H1 (cell line): ENCODE measurements around the gene TRHDE. TPM values are rescaled to one million over a fixed set of nuclear protein-coding genes. Genes with fewer than 3 reads are reported as not detected.

ENCODE experiments used
- CTCF ChIA-PET: fragments of 300-600 bp; sonication (Branson Sonifier 250); formaldehyde crosslinking; loops from one replicate; lab custom pipeline; 2021; ENCODE audit not compliant: partially characterized antibody; lab: Charles Lee
- POLR2A ChIA-PET: fragments of 300-600 bp; sonication (Branson Sonifier 250); formaldehyde crosslinking; loops from one replicate; lab custom pipeline; 2021; ENCODE audit warnings: inconsistent platforms; ENCODE audit not compliant: partially characterized antibody; lab: Charles Lee
- DNase-seq, 2 experiments: peaks; one replicate each; pipeline versions ENCODE4 v3.0.0 to v3.0.0-alpha.2; 2010 to 2022; ENCODE audit warnings: low spot score in 2 of 2, low read depth in 1 of 2, mixed read lengths in 1 of 2
- FAIRE-seq: peaks from 2 replicates; lab custom pipeline; 2011; peaks lifted over from hg19 to GRCh38; lab: Jason Lieb, UNC
- H2AFZ ChIP-seq: 2 replicates; pipeline ENCODE4 v1.8.1; 2012; ENCODE audit warnings: low read length, inconsistent platforms
- H2AK5ac ChIP-seq: 2 replicates; pipeline ENCODE4 v1.6.1; 2013; ENCODE audit warnings: low read depth, low read length
- H2BK120ac ChIP-seq: replicated peaks from 2 replicates; pipeline ENCODE3; 2013; ENCODE audit warnings: low read depth, low read length, inconsistent platforms
- H2BK12ac ChIP-seq: 2 replicates; pipeline ENCODE4 v1.6.1; 2013; ENCODE audit warnings: low read depth, low read length
- H2BK15ac ChIP-seq: 2 replicates; pipeline ENCODE4 v1.6.1; 2013; ENCODE audit warnings: low read length
- H2BK20ac ChIP-seq: 2 replicates; pipeline ENCODE4 v1.6.1; 2013; ENCODE audit warnings: low read length
- H2BK5ac ChIP-seq: 2 replicates; pipeline ENCODE4 v1.6.1; 2013; ENCODE audit warnings: low read depth, low read length
- H3K14ac ChIP-seq: 2 replicates; pipeline ENCODE4 v1.6.1; 2013; ENCODE audit warnings: inconsistent platforms; ENCODE audit not compliant: insufficient read length
- H3K18ac ChIP-seq: 2 replicates; pipeline ENCODE4 v1.6.1; 2013; ENCODE audit warnings: low read length; ENCODE audit errors: extremely low read depth
- H3K23ac ChIP-seq: 2 replicates; pipeline ENCODE4 v1.6.1; 2013; ENCODE audit warnings: inconsistent platforms; ENCODE audit not compliant: insufficient read length
- H3K23me2 ChIP-seq: 2 replicates; pipeline ENCODE4 v1.6.1; 2013; ENCODE audit warnings: low read depth, low read length
- H3K27ac ChIP-seq: 2 replicates; pipeline ENCODE4 v1.6.1; 2011; ENCODE audit warnings: low read depth, low read length, inconsistent platforms
- H3K27me3 ChIP-seq, 4 experiments: replicated peaks in 1 of 4; 1 replicate in 1 of 4; 2 replicates in 3 of 4; pipeline versions ENCODE4 v1.6.1 to v1.8.1; 2011 to 2013; ENCODE audit warnings: low read length in 3 of 4, mild to moderate bottlenecking in 3 of 4, inconsistent platforms in 2 of 4, mixed read lengths in 2 of 4, moderate library complexity in 1 of 4; ENCODE audit not compliant: control insufficient read depth in 3 of 4, insufficient read depth in 3 of 4; ENCODE audit errors: extremely low read depth in 1 of 4
- H3K36me3 ChIP-seq, 4 experiments: 2 replicates each; pipeline versions ENCODE4 v1.6.1 to v1.8.1; 2011 to 2013; ENCODE audit warnings: mild to moderate bottlenecking in 4 of 4, low read length in 3 of 4, moderate library complexity in 2 of 4, control low read depth in 1 of 4, inconsistent platforms in 1 of 4; ENCODE audit not compliant: insufficient read depth in 4 of 4, control insufficient read depth in 2 of 4
- H3K4ac ChIP-seq: replicated peaks from 2 replicates; pipeline ENCODE3; 2013; ENCODE audit warnings: low read length, low read depth, mixed read lengths, inconsistent platforms; ENCODE audit not compliant: insufficient read length
- H3K4me1 ChIP-seq, 4 experiments: replicated peaks in 1 of 4; 1 replicate in 1 of 4; 2 replicates in 3 of 4; pipeline versions ENCODE4 v1.6.1 to v1.8.1; 2011 to 2013; ENCODE audit warnings: low read length in 3 of 4, inconsistent platforms in 2 of 4, mixed read lengths in 1 of 4; ENCODE audit not compliant: insufficient read depth in 4 of 4, control insufficient read depth in 3 of 4
- H3K4me2 ChIP-seq, 2 experiments: 2 replicates each; pipeline versions ENCODE4 v1.6.1 to v1.8.1; 2011 to 2013; ENCODE audit warnings: low read depth in 2 of 2, low read length in 2 of 2, control low read depth in 1 of 2, inconsistent platforms in 1 of 2, mild to moderate bottlenecking in 1 of 2; ENCODE audit not compliant: insufficient read depth in 1 of 2
- H3K4me3 ChIP-seq, 4 experiments: fragments of 200-600, 300-600 bp in 1 of 4; sonication (generic), shearing (Covaris generic), sonication (Bioruptor Twin) in 1 of 4; 2 replicates each; pipeline versions ENCODE4 v1.5.1 to v1.8.1; 2011 to 2016; ENCODE audit warnings: low read length in 4 of 4, low read depth in 3 of 4, control low read depth in 2 of 4, inconsistent platforms in 2 of 4, mild to moderate bottlenecking in 2 of 4, mixed read lengths in 1 of 4, moderate library complexity in 1 of 4; ENCODE audit not compliant: insufficient read depth in 2 of 4; ENCODE audit errors: extremely low read depth in 1 of 4
- H3K56ac ChIP-seq: replicated peaks from 2 replicates; pipeline ENCODE3; 2013; ENCODE audit warnings: low read depth, mild to moderate bottlenecking, mixed read lengths, low read length, inconsistent platforms; ENCODE audit not compliant: insufficient read length
- H3K79me1 ChIP-seq: 2 replicates; pipeline ENCODE4 v1.6.1; 2013; ENCODE audit warnings: low read depth, low read length, control low read depth
- H3K79me2 ChIP-seq, 2 experiments: 2 replicates each; pipeline versions ENCODE4 v1.6.1 to v1.8.1; 2012 to 2013; ENCODE audit warnings: low read length in 2 of 2, mild to moderate bottlenecking in 2 of 2, inconsistent platforms in 1 of 2; ENCODE audit not compliant: insufficient read depth in 2 of 2, control insufficient read depth in 1 of 2
- H3K9ac ChIP-seq, 4 experiments: replicated peaks in 1 of 4; 1 replicate in 1 of 4; 2 replicates in 3 of 4; pipeline versions ENCODE4 v1.6.1 to v1.8.1; 2011 to 2013; ENCODE audit warnings: low read depth in 3 of 4, low read length in 3 of 4, control low read depth in 2 of 4, mild to moderate bottlenecking in 2 of 4, moderate library complexity in 2 of 4, inconsistent platforms in 1 of 4; ENCODE audit errors: extremely low read depth in 1 of 4
- H3K9me3 ChIP-seq, 2 experiments: 2 replicates each; pipeline versions ENCODE4 v1.6.1 to v1.8.1; 2012 to 2013; ENCODE audit warnings: mild to moderate bottlenecking in 2 of 2, moderate library complexity in 2 of 2, control low read depth in 1 of 2, inconsistent platforms in 1 of 2, low read depth in 1 of 2, low read length in 1 of 2, mixed read lengths in 1 of 2; ENCODE audit not compliant: insufficient read depth in 2 of 2
- H4K20me1 ChIP-seq, 2 experiments: replicated peaks in 1 of 2; 2 replicates each; pipeline versions ENCODE3 to v1.8.1; 2011 to 2013; ENCODE audit warnings: inconsistent platforms in 2 of 2, low read length in 2 of 2, mild to moderate bottlenecking in 1 of 2; ENCODE audit not compliant: insufficient read depth in 2 of 2, control insufficient read depth in 1 of 2
- H4K5ac ChIP-seq: 2 replicates; pipeline ENCODE4 v1.6.1; 2013; ENCODE audit warnings: low read length, low read depth, mixed read lengths, inconsistent platforms; ENCODE audit not compliant: insufficient read length
- H4K8ac ChIP-seq: 2 replicates; pipeline ENCODE4 v1.8.0; 2013; ENCODE audit warnings: mild to moderate bottlenecking, moderate library complexity, low read length, inconsistent platforms; ENCODE audit not compliant: insufficient read depth; ENCODE audit errors: extremely low read depth
- H4K91ac ChIP-seq: replicated peaks from 2 replicates; pipeline ENCODE3; 2013; ENCODE audit warnings: low read length, mixed read lengths, inconsistent platforms; ENCODE audit not compliant: insufficient read length
- ATF3 ChIP-seq: IDR thresholded peaks from 2 replicates; pipeline ENCODE4 v1.6.1; 2011; ENCODE audit warnings: low read depth, mild to moderate bottlenecking, low read length; ENCODE audit not compliant: insufficient read depth
- BCL11A ChIP-seq, 2 experiments: IDR thresholded peaks; one replicate each; pipeline ENCODE4 v1.6.1; 2011; ENCODE audit warnings: low read depth in 2 of 2, low read length in 2 of 2, mild to moderate bottlenecking in 2 of 2
- GABPA ChIP-seq: IDR thresholded peaks from 2 replicates; pipeline ENCODE4 v1.6.1; 2011; ENCODE audit warnings: mild to moderate bottlenecking, low read length, moderate library complexity, borderline replicate concordance; ENCODE audit not compliant: insufficient read depth
- HDAC2 ChIP-seq, 2 experiments: fragments of 300-600 bp in 1 of 2; sonication (generic) in 1 of 2; IDR thresholded peaks; 2 replicates each; pipeline ENCODE4 v1.6.1; 2011 to 2012; ENCODE audit warnings: low read depth in 2 of 2, low read length in 2 of 2, mild to moderate bottlenecking in 2 of 2, moderate library complexity in 2 of 2, borderline replicate concordance in 1 of 2, inconsistent platforms in 1 of 2
- RAD21 ChIP-seq, 2 experiments: IDR thresholded peaks in 1 of 2; conservative IDR thresholded peaks in 1 of 2; 2 replicates each; pipeline ENCODE4 v1.6.1; 2011; ENCODE audit warnings: low read depth in 2 of 2, low read length in 2 of 2, improper control_type of control experiment in 1 of 2, inconsistent platforms in 1 of 2, mild to moderate bottlenecking in 1 of 2, moderate library complexity in 1 of 2
- SIRT6 ChIP-seq: IDR thresholded peaks from one replicate; pipeline ENCODE4 v1.7.1; 2012; ENCODE audit warnings: low read length, inconsistent platforms
- TAF7 ChIP-seq: optimal IDR thresholded peaks from 2 replicates; pipeline ENCODE3; 2011; ENCODE audit warnings: low read depth, mild to moderate bottlenecking, inconsistent platforms, low read length, moderate library complexity, borderline replicate concordance
- USF2 ChIP-seq: IDR thresholded peaks from 2 replicates; pipeline ENCODE4 v1.6.1; 2011; ENCODE audit warnings: low read length, improper control_type of control experiment
- WGBS, 2 experiments: shearing (Covaris generic) in 1 of 2; methylation state at CpG; one replicate each; pipeline versions ENCODE4 v1.1.6 to v1.1.7; 2013 to 2015; ENCODE audit warnings: low lambda C conversion rate in 2 of 2, mixed read lengths in 2 of 2, inconsistent platforms in 1 of 2, low coverage in 1 of 2, missing lambda C conversion rate in 1 of 2; ENCODE audit not compliant: insufficient replicate concordance in 2 of 2, insufficient coverage in 1 of 2, insufficient read length in 1 of 2; ENCODE audit errors: extremely low coverage in 1 of 2, missing lambda C conversion rate in 1 of 2; 5-methylcytosine and 5-hydroxymethylcytosine counted together
- polyA plus RNA-seq, 7 experiments: library from polyadenylated mRNA; depleted of rRNA in 3 of 7; stranded (reverse) in 5 of 7; unstranded in 2 of 7; fragments of >200 nt in 5 of 7; fragments of 200-250 nt in 2 of 7; gene quantifications; 1 replicate in 5 of 7; 2 replicates in 1 of 7; 4 replicates in 1 of 7; pipeline versions ENCODE4 v1.2.1 to v1.2.3, GENCODE V29; 2011 to 2013; ENCODE audit warnings: missing spikeins in 2 of 7, mixed read lengths in 2 of 7
- total RNA-seq: library from RNA; stranded (reverse); fragmentation: NEBNext Ultra II Directional; extraction: Animal tissue kit (Norgen Biotek cat#: 25700); gene quantifications from 2 replicates; pipeline ENCODE4 v1.2.1, GENCODE V29; 2021

Gene TRHDE
- total and polyA plus RNA-seq, 2 of the 8 experiments (the other 6 are each of a cell fraction or from before 2014, with no cell fraction given) = 1.3 to 5.0 TPM

- peaks cover 0 to 2% (median 1%) of the 10 kb centered on the region in 4 experiments; a peak in 2 of 7 replicates for H3K4me1 ChIP-seq
- H2BK12ac ChIP-seq = no peak overlapping the region
- no peak overlapping the region for H3K4ac ChIP-seq
- no peaks in the 10 kb centered on the region for H4K20me1 ChIP-seq
- ChIA-PET CTCF (no interaction called here), POLR2A (no interaction called here)
- H3K27ac ChIP-seq = no peak overlapping the region
- no peaks in the 10 kb centered on the region for H3K79me2 ChIP-seq
- H3K79me1 ChIP-seq = 0 out of 2 replicates have a peak, but pooled peaks cover 2% of the 10 kb centered on the region
- no peak overlapping the region for H3K4me2 ChIP-seq
- no peak overlapping the region for H3K18ac ChIP-seq
- no peak overlapping the region for H3K23ac ChIP-seq
- no peak overlapping the region for H4K8ac ChIP-seq
- no peak overlapping the region for H2AFZ ChIP-seq
- no peak overlapping the region for H3K9ac ChIP-seq
- H2BK20ac ChIP-seq = no peak overlapping the region
- 94% methylated on average over 3 of the region's 3 CpGs; no CpG with 5 or more reads in 1 of the 2 experiments for WGBS, 2 experiments
- no peaks in the 10 kb centered on the region for H3K27me3 ChIP-seq
- no peak overlapping the region for H2BK15ac ChIP-seq
- no peak overlapping the region for H2BK5ac ChIP-seq
- no peak overlapping the region for H4K5ac ChIP-seq
- DNase-seq (no peak), FAIRE-seq (no peak)
- H3K36me3 ChIP-seq = no peaks in the 10 kb centered on the region; a peak in 1 of 8 replicates
- no peak overlapping the region for H2AK5ac ChIP-seq
- no peak overlapping the region for H3K56ac ChIP-seq
- no peaks in the 10 kb centered on the region for H3K9me3 ChIP-seq
- no peak overlapping the region for H4K91ac ChIP-seq
- H3K4me3 ChIP-seq = no peak overlapping the region
- no peaks in the 10 kb centered on the region for H3K23me2 ChIP-seq
- no peak overlapping the region for H3K14ac ChIP-seq
- H2BK120ac ChIP-seq = no peak overlapping the region
- TF ChIP-seq HDAC2 (IDR thresholded peaks at IDR 0.05; ENCODE audit: borderline replicate concordance in 1 of 2, low read depth in 2 of 2, low read length in 2 of 2) (no peak), RAD21 (IDR thresholded peaks at IDR 0.05 in 1 of 2, conservative IDR thresholded peaks at IDR 0.05 in 1 of 2; ENCODE audit: low read depth in 2 of 2, low read length in 2 of 2) (no peak), ATF3 (no peak), GABPA (no peak), BCL11A (IDR thresholded peaks at IDR 0.05; ENCODE audit: low read depth in 2 of 2, low read length in 2 of 2) (no peak), USF2 (no peak), SIRT6 (no peak), TAF7 (no peak)
Measured at GRCh38 chr12:72286526-72286925, 14.4 kb downstream of the TRHDE start.
